Colonic mucosa (tissue), 4 donors: Measurements from ENCODE around the gene NTRK3. TPM values are rescaled to one million over a fixed set of nuclear protein-coding genes. Genes with fewer than 3 reads are reported as not detected.

Experiments
- DNase-seq: peaks from one replicate; pipeline ENCODE4 v3.0.0-alpha.2; 2020
- H3K27ac ChIP-seq: fragments of 200-600 bp; one replicate; pipeline ENCODE4 v1.8.0; 2021
- H3K27me3 ChIP-seq: fragments of 200-600 bp; one replicate; pipeline ENCODE4 v1.8.0; 2021
- H3K36me3 ChIP-seq: fragments of 200-600 bp; one replicate; pipeline ENCODE4 v1.8.0; 2021
- H3K4me1 ChIP-seq: fragments of 200-600 bp; one replicate; pipeline ENCODE4 v1.8.0; 2021; ENCODE audit warnings: mild to moderate bottlenecking
- H3K4me3 ChIP-seq: fragments of 200-600 bp; one replicate; pipeline ENCODE4 v1.8.0; 2021
- H3K9ac ChIP-seq, 2 donors: one replicate each; pipeline ENCODE4 v1.7.0; 2013; ENCODE audit warnings: control low read depth in 2 of 2, low read depth in 2 of 2, low read length in 2 of 2
- H3K9me3 ChIP-seq: fragments of 200-600 bp; one replicate; pipeline ENCODE4 v1.8.0; 2021
- intact Hi-C: fragments of 100-400 bp; cut with DNase I; formaldehyde crosslinking; loops from one replicate; pipeline ENCODE4 v1.14.1; 2022
- total RNA-seq, 2 donors: library from RNA; stranded (reverse); fragmentation: NEBNext Ultra II Directional in 1 of 2; extraction: Animal tissue kit (Norgen Biotek cat#: 25700) in 1 of 2; gene quantifications; one replicate each; pipeline ENCODE4 v1.2.1, GENCODE V29; 2021
- TF ChIP-seq, protein P1 (sequence below): fragments of 200-600 bp; IDR thresholded peaks from one replicate; pipeline ENCODE4 v1.8.0; 2022; ENCODE audit warnings: antibody characterized with exemption, mild to moderate bottlenecking
- donor health status: healthy.
- donor health status: DM: no; HTN: no; CAD: no.
- donor health status: DM: no; HTN: no; CAD: no.

Gene NTRK3
- total RNA-seq, 2 donors from 2014 or later: 1.2 to 1.5 TPM

DNA sequence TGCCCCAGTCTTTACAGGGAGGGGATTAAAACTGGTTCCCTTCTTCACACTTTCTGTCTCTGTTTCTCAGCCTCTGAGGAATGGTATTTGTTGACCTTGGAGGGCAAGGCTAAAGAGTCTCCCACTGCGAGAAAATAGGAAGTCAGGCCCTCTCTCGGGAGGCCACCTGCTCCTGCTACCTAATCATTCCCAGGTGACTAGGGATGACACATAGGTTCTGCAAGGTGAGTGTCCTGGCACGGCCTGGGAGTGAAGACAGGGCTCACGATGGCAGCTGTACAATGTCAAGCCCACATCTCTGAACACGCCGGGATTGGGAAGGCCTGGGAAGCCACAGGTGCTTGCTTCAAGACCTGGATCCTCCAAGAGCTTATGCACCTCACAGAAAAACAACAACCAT, 314.2 kb downstream of the NTRK3 start:
- no peak overlapping the region for H3K9ac ChIP-seq
- H3K27ac ChIP-seq: no peak overlapping the region
- H3K27me3 ChIP-seq: no peaks in the 10 kb centered on the region
- no peak overlapping the region for H3K4me3 ChIP-seq
- no peaks in the 10 kb centered on the region for H3K9me3 ChIP-seq
- TF ChIP-seq, protein P1, sequence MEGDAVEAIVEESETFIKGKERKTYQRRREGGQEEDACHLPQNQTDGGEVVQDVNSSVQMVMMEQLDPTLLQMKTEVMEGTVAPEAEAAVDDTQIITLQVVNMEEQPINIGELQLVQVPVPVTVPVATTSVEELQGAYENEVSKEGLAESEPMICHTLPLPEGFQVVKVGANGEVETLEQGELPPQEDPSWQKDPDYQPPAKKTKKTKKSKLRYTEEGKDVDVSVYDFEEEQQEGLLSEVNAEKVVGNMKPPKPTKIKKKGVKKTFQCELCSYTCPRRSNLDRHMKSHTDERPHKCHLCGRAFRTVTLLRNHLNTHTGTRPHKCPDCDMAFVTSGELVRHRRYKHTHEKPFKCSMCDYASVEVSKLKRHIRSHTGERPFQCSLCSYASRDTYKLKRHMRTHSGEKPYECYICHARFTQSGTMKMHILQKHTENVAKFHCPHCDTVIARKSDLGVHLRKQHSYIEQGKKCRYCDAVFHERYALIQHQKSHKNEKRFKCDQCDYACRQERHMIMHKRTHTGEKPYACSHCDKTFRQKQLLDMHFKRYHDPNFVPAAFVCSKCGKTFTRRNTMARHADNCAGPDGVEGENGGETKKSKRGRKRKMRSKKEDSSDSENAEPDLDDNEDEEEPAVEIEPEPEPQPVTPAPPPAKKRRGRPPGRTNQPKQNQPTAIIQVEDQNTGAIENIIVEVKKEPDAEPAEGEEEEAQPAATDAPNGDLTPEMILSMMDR: no peak
- intact Hi-C loops: no loop called here
- H3K36me3 ChIP-seq: no peaks in the 10 kb centered on the region
- DNase-seq: no peak
- no peaks in the 10 kb centered on the region for H3K4me1 ChIP-seq

DNA sequence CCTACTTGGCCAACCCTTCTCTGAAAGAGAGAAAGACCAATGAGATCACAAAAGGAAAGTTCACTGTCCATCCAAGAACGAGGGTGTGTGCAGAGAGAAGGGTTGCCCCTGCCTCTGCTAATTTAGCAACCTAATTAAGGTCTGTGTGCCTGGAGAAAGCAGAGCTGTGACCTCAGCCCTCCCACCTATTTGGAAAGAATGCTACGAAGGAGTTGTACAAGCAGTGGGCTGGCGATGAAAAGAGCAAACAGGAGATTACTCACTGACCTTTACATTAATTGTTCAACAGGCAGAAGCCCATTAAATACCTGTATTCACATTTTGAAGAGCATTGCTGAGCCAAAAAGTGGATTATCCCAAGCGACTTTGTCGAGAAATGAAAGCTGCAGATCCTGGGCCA, 314.9 kb downstream of the NTRK3 start:
- Histone ChIP-seq H3K9me3 (no peaks in the 10 kb centered on the region), H3K4me3 (no peak overlapping the region), H3K27ac (no peak overlapping the region), H3K36me3 (no peaks in the 10 kb centered on the region), H3K9ac (no peak overlapping the region), H3K27me3 (no peaks in the 10 kb centered on the region), H3K4me1 (no peaks in the 10 kb centered on the region)
- TF ChIP-seq, protein P1: no peak
- intact Hi-C loops: no loop called here
- DNase-seq: no peak

DNA sequence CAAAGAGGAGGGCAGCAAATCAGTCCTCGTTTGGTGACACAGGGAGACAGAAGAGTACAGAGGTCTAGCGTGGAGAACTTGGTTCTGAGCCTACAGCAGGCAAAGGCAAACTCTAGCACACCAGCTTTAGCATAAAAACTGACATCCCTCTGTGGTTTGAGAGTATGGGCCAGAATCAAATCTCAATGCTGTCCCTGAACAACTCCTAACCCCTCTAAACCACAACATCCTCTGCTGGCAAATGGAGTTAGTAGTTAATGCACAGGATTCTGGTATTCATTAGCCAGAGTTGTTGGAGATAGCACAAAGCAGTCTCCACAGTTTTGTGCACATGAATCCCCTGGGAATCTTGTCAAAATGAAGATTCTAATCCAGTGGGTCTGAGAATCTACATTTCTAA, 315.8 kb downstream of the NTRK3 start:
- Histone ChIP-seq H3K9ac (no peak overlapping the region), H3K4me3 (no peak overlapping the region), H3K4me1 (no peaks in the 10 kb centered on the region), H3K27me3 (no peaks in the 10 kb centered on the region), H3K9me3 (no peaks in the 10 kb centered on the region), H3K36me3 (no peaks in the 10 kb centered on the region), H3K27ac (no peak overlapping the region)
- TF ChIP-seq, protein P1: no peak
- intact Hi-C loops: no loop called here
- no peak for DNase-seq

DNA sequence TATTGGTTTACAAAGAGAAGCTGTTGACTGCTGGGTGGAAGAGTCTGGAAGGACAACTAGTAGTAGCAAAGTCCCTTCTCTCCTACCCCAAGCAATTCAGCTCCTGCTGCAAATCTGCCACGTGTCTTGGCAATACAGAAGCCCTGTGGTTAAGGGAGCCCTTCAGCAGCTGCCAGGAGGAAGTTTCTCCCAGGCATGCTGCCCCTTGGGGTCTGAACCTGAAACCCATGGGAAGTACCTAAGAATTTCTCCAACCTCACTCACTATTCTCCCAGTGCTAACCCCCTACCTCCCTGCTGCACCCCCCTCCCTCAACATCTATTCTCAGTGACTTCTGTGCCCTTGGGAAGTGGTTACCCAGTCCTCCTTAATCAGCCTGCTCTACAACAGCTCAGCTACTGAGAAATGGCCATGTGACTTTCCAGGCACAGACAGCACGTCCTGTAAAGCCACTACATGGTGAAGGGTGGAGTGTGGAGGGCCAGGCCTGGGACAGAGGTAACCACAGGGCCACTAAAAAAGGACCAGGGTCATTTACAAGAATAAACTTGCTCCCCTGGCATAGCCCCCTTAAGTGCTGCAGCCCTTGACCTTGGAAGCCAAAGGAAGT, 316.6 kb downstream of the NTRK3 start:
- no peak for DNase-seq
- no peaks in the 10 kb centered on the region for H3K9me3 ChIP-seq
- H3K27me3 ChIP-seq: no peaks in the 10 kb centered on the region
- H3K36me3 ChIP-seq: no peaks in the 10 kb centered on the region
- no peaks in the 10 kb centered on the region for H3K4me1 ChIP-seq
- no peak overlapping the region for H3K27ac ChIP-seq
- no peak overlapping the region for H3K9ac ChIP-seq
- intact Hi-C loops: no loop called here
- no peak overlapping the region for H3K4me3 ChIP-seq
- TF ChIP-seq, protein P1: no peak

DNA sequence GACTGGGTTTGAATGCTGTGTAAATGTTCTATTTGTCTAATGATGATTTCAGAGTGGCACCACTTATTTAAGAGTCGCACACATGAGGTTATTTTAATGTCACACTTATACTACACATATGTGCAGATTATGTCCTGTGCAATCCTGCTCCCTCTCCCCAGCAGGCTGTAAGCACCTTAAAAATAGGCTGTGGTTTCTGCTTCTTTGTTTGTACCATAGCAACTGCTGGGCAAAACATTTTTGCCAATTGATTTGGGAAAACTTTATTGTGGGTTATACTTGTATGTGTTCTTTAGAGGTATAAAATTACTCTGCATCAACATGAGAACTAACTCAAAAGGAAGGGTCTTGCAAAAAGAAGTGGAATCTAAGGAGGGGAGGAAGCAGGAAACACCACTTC, 318.5 kb downstream of the NTRK3 start:
- TF ChIP-seq, protein P1: no peak
- Histone ChIP-seq H3K27me3 (no peaks in the 10 kb centered on the region), H3K9me3 (no peaks in the 10 kb centered on the region), H3K4me3 (no peak overlapping the region), H3K4me1 (no peaks in the 10 kb centered on the region), H3K36me3 (no peaks in the 10 kb centered on the region), H3K27ac (no peak overlapping the region), H3K9ac (no peak overlapping the region)
- no peak for DNase-seq
- intact Hi-C loops: no loop called here
